Brain microvascular endothelial cell (primary cell): ENCODE results near the gene BDKRB2.

Source experiments
- DNase-seq: peaks from one replicate; pipeline ENCODE4 v3.0.0-alpha.2; 2020
- H3K27ac ChIP-seq: fragments of 250-450 bp; sonication (Bioruptor Pico); 2 replicates; pipeline ENCODE4 v1.5.1; 2020; ENCODE audit warnings: mild to moderate bottlenecking, moderate library complexity
- H3K27me3 ChIP-seq: fragments of 250-450 bp; sonication (Bioruptor Pico); replicated peaks from 2 replicates; pipeline ENCODE4 v1.5.1; 2020; ENCODE audit warnings: mild to moderate bottlenecking
- H3K36me3 ChIP-seq: fragments of 250-450 bp; sonication (Bioruptor Pico); replicated peaks from 2 replicates; pipeline ENCODE4 v1.5.1; 2020; ENCODE audit warnings: mild to moderate bottlenecking
- H3K4me3 ChIP-seq: 2 replicates; pipeline ENCODE4 v1.5.1; 2011; ENCODE audit warnings: low read depth, mild to moderate bottlenecking, control low read depth, low read length, moderate library complexity
- in situ Hi-C: cut with HindIII; loops from 2 replicates; pipeline ENCODE4 v1.10.0; 2017; ENCODE audit warnings: low sequenced_read_pairs, low pct_ligation_motif_present
- TF ChIP-seq, protein P1 (sequence below): IDR thresholded peaks from 2 replicates; pipeline ENCODE4 v1.5.1; 2011; ENCODE audit warnings: low read depth, mild to moderate bottlenecking, moderate library complexity, low read length, control low read depth, inconsistent platforms; ENCODE audit errors: missing control alignments

BDKRB2 gene

DNA sequence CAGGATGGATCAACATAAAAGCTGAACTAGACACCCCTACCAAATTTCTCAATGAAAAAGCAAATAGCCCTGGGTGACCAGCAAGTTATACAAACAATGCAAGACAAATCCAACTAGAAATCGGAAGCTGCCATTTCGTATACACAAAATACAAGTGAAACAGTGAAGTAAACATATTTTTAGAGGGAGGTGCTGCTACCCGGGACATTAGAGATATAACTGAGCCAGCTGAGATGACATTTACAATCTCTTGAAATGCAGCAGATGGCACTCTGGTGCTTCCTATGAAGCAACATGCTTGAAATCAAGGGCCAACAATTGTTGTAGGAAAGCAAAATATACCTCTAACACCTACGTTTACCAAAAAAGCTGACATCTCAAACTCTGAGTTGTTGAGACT, 76.8 kb downstream of the BDKRB2 start:
- no peak for DNase-seq
- Histone ChIP-seq H3K36me3 (peaks cover 2% of the 10 kb centered on the region), H3K27me3 (no peaks in the 10 kb centered on the region), H3K4me3 (no peak overlapping the region), H3K27ac (no peak overlapping the region)
- in situ Hi-C loops, result no loop called here
- TF ChIP-seq, protein P1, sequence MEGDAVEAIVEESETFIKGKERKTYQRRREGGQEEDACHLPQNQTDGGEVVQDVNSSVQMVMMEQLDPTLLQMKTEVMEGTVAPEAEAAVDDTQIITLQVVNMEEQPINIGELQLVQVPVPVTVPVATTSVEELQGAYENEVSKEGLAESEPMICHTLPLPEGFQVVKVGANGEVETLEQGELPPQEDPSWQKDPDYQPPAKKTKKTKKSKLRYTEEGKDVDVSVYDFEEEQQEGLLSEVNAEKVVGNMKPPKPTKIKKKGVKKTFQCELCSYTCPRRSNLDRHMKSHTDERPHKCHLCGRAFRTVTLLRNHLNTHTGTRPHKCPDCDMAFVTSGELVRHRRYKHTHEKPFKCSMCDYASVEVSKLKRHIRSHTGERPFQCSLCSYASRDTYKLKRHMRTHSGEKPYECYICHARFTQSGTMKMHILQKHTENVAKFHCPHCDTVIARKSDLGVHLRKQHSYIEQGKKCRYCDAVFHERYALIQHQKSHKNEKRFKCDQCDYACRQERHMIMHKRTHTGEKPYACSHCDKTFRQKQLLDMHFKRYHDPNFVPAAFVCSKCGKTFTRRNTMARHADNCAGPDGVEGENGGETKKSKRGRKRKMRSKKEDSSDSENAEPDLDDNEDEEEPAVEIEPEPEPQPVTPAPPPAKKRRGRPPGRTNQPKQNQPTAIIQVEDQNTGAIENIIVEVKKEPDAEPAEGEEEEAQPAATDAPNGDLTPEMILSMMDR, result no peak

- H3K4me3 ChIP-seq, result no peak overlapping the region
- no peak overlapping the region for H3K27ac ChIP-seq
- DNase-seq, result no peak
- no peaks in the 10 kb centered on the region for H3K27me3 ChIP-seq
- in situ Hi-C loops, result no loop called here
- H3K36me3 ChIP-seq, result peaks cover 2% of the 10 kb centered on the region
- TF ChIP-seq, protein P1, result no peak
These were observed 79.4 kb downstream of the BDKRB2 start for GRCh38 chr14:96284008-96284407.

DNA sequence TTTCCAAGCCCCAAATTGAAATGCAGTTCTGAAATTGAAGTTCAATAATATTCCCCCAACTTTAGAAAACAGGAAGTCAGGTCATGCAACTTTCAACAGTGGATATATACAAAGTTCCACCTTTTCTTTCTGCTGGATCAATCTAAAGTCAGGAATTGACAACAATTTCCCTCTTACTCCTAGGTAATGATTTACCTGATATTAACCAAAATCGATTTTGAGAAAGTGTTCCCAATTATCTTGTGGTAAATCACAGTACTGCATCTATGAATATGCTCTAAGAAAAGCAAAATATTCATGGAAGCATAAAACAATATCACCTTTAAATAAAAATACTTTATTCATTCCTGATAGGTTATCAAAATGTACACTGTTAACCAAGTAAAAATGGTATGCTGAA, 79.8 kb downstream of the BDKRB2 start:
- H3K4me3 ChIP-seq, result no peak overlapping the region
- no peaks in the 10 kb centered on the region for H3K27me3 ChIP-seq
- in situ Hi-C loops, result no loop called here
- TF ChIP-seq, protein P1, result no peak
- no peak overlapping the region for H3K27ac ChIP-seq
- no peak for DNase-seq
- H3K36me3 ChIP-seq, result peaks cover 6% of the 10 kb centered on the region

DNA sequence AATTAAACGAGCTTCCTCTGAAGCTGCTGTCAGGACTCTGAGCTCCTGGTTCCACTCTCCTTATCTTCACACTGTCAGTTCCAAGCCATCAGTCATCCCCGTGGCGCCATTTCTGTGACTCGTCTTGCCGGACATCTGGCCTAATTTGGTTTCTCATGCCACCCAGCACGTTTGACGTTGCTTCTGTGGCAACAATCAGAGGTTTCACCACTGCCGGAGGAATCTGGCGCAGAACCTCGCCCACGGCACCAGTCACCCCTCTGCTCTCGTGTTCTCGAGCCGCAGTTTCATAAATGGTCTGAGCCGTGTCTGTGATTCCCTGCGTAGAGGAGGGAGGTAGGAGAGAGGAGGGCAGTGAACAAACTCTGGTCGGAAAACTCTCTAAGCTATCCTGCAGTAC, 81.0 kb downstream of the BDKRB2 start:
- Histone ChIP-seq H3K27me3 (no peaks in the 10 kb centered on the region), H3K27ac (no peak overlapping the region), H3K4me3 (no peak overlapping the region), H3K36me3 (peaks cover 8% of the 10 kb centered on the region)
- in situ Hi-C loops, result no loop called here
- TF ChIP-seq, protein P1, result no peak
- DNase-seq, result no peak

GRCh38 chr14:96286251-96286650, 81.6 kb downstream of the BDKRB2 start:
- no peak for DNase-seq
- no peak overlapping the region for H3K4me3 ChIP-seq
- TF ChIP-seq, protein P1, result no peak
- H3K27me3 ChIP-seq, result no peaks in the 10 kb centered on the region
- H3K27ac ChIP-seq, result no peak overlapping the region
- peaks cover 8% of the 10 kb centered on the region for H3K36me3 ChIP-seq
- in situ Hi-C loops, result no loop called here

DNA sequence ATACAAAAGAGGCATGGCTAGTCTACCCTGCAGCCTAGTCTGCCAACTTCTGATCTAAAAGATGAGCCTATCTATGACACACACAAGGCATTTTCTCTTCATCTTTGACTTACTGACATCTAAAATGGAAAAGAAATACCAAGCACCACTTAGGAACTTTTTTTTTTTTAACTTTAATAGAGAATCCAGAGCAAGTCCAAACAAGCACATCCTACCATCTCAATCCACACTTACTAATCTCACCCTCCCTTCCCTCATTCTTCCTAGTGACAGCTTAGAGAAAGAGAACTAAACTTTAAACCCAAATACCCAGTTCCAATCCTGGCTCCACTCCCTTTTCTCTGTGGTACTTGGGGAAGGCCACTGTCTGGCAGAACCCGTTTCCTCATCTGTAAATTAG, 83.2 kb downstream of the BDKRB2 start:
- in situ Hi-C loops, result no loop called here
- TF ChIP-seq, protein P1, result no peak
- Histone ChIP-seq H3K36me3 (peaks cover 8% of the 10 kb centered on the region), H3K27ac (no peak overlapping the region), H3K4me3 (no peak overlapping the region), H3K27me3 (no peaks in the 10 kb centered on the region)
- DNase-seq, result no peak
